Sigmoid colon (tissue), 7 donors: ENCODE results near the gene RAB13. TPM values are rescaled to one million over a fixed set of nuclear protein-coding genes. Genes with fewer than 3 reads are reported as not detected.

Experiments used
- DNase-seq: peaks from one replicate; pipeline ENCODE4 v3.0.0-alpha.2; 2019
- H3K27ac ChIP-seq, 4 donors: fragments of 200-600 bp; sonication (generic); one replicate each; pipeline ENCODE4 v1.5.1; 2016 to 2019; ENCODE audit warnings: mild to moderate bottlenecking in 1 of 4
- H3K27me3 ChIP-seq, 3 donors: fragments of 200-600 bp; sonication (generic); one replicate each; pipeline ENCODE4 v1.5.1; 2019; ENCODE audit warnings: mild to moderate bottlenecking in 1 of 3
- H3K36me3 ChIP-seq, 4 donors: fragments of 200-600 bp; sonication (generic); one replicate each; pipeline ENCODE4 v1.5.1; 2016 to 2019
- H3K4me1 ChIP-seq, 4 donors: fragments of 200-600 bp; sonication (generic); one replicate each; pipeline ENCODE4 v1.5.1; 2017 to 2019
- H3K4me3 ChIP-seq, 4 donors: fragments of 200-600 bp; sonication (generic); one replicate each; pipeline ENCODE4 v1.5.1; 2017 to 2019; ENCODE audit warnings: mild to moderate bottlenecking in 2 of 4, moderate library complexity in 1 of 4
- H3K9me3 ChIP-seq, 4 donors: fragments of 200-600 bp in 3 of 4; sonication (generic) in 3 of 4; one replicate each; pipeline versions ENCODE4 v1.5.1 to v1.6.1; 2013 to 2019
- EP300 ChIP-seq, 4 donors: sonication (generic); formaldehyde crosslinking; IDR thresholded peaks; one replicate each; pipeline ENCODE4 v1.6.1; 2017; ENCODE audit warnings: antibody characterized with exemption in 4 of 4
- POLR2A ChIP-seq, 2 donors: fragments of 450-650 bp; IDR thresholded peaks; one replicate each; pipeline ENCODE4 v1.6.1; 2016; ENCODE audit warnings: antibody characterized with exemption in 2 of 2, mild to moderate bottlenecking in 2 of 2, moderate library complexity in 2 of 2
- POLR2AphosphoS5 ChIP-seq, 4 donors: sonication (generic); formaldehyde crosslinking; IDR thresholded peaks; one replicate each; pipeline ENCODE4 v1.6.1; 2017; ENCODE audit warnings: antibody characterized with exemption in 4 of 4
- WGBS, 2 donors: extraction: QIAGEN DNeasy Blood & Tissue Kit; methylation state at CpG; one replicate each; pipeline ENCODE4 v1.1.7; 2013; 5-methylcytosine and 5-hydroxymethylcytosine counted together
- intact Hi-C: fragments of 100-400 bp; cut with DNase I; formaldehyde crosslinking; loops from one replicate; pipeline ENCODE4 v1.15.1; 2023
- polyA plus RNA-seq, 3 donors: library from polyadenylated mRNA; stranded (reverse); fragments of 200-250 nt; gene quantifications; one replicate each; pipeline ENCODE4 v1.2.3, GENCODE V29; 2013
- total RNA-seq, 4 donors: library from RNA; depleted of rRNA; stranded (reverse); fragments of >200 nt; gene quantifications; one replicate each; pipeline ENCODE4 v1.1.0, GENCODE V29; 2016
- TF ChIP-seq, protein P1 (sequence below), 4 experiments: fragments of 450-650 bp in 3 of 4; fragments of 200-600 bp in 1 of 4; IDR thresholded peaks; one replicate each; pipeline ENCODE4 v1.5.1; 2016 to 2019; ENCODE audit warnings: antibody characterized with exemption in 4 of 4, mild to moderate bottlenecking in 3 of 4, moderate library complexity in 2 of 4
- donor health status: healthy with polysubstance abuse.
- donor health status: Bipolar disorder and iron deficiency.
- donor health status: healthy.

The RAB13 gene
- total and polyA plus RNA-seq, 7 donors, result 34.1 to 275 (median 72.8) TPM

DNA sequence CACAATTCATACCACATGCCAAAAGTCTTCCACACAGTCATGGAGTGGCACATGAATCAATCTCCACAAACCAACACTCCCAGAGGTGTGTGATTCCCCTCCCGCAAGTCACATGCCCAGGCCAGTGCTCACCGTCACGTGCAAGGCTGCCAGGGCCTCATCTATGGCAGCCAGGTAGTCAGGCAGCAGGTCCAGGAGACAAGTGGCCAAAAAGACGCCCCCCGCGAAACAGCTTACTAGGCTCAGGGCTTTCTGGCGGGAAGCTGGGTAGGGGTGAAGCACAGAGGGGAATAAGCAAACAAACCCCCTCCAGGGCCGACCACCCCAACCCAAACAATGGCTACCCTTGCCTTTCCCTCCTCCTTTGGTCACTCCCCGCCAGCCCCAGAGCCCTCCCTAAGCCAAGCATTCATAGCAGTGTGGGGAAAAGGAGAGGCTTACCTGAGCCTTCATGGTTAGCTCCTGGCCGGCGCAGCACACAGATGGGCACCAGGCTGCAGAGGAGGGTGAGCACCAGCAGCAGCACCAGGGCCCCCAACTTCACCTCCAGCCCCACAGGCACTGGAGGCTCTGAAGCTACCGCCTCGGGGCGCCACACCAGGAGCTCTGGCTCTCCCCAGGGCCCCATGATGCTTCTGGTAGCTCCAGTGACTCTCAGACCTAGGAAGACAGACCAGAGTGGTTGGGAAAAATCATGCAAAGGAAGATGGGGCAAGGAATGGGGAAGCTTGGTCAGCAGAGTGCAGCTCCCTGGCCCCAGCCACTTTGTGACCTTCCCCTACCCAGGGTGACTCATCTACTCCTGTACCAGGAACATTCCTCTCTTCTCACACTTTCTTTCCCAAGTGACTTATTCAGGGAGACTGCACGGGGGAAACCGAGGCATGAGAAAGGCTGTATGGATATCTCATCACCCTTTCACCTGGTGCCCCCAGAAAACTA, 23.8 kb downstream of the RAB13 start:
- Histone ChIP-seq H3K27ac (peak overlapping the region; percentile 95 to 98 (median 96)), H3K4me1 (peaks cover 0 to 64% (median 51%) of the 10 kb centered on the region in 4 donors), H3K36me3 (peaks cover 0 to 21% (median 6%) of the 10 kb centered on the region in 4 donors), H3K9me3 (no peaks in the 10 kb centered on the region), H3K4me3 (peak overlapping the region; percentile 62 to 84 (median 80)), H3K27me3 (no peaks in the 10 kb centered on the region)
- WGBS, 2 donors, result 50 to 56% methylated on average over 16 of the region's 16 CpGs
- intact Hi-C loops, result no loop called here
- no peak for TF ChIP-seq POLR2AphosphoS5 (IDR thresholded peaks at IDR 0.05)
- no peak for TF ChIP-seq POLR2A (IDR thresholded peaks at IDR 0.05)
- TF ChIP-seq, protein P1, sequence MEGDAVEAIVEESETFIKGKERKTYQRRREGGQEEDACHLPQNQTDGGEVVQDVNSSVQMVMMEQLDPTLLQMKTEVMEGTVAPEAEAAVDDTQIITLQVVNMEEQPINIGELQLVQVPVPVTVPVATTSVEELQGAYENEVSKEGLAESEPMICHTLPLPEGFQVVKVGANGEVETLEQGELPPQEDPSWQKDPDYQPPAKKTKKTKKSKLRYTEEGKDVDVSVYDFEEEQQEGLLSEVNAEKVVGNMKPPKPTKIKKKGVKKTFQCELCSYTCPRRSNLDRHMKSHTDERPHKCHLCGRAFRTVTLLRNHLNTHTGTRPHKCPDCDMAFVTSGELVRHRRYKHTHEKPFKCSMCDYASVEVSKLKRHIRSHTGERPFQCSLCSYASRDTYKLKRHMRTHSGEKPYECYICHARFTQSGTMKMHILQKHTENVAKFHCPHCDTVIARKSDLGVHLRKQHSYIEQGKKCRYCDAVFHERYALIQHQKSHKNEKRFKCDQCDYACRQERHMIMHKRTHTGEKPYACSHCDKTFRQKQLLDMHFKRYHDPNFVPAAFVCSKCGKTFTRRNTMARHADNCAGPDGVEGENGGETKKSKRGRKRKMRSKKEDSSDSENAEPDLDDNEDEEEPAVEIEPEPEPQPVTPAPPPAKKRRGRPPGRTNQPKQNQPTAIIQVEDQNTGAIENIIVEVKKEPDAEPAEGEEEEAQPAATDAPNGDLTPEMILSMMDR (IDR thresholded peaks at IDR 0.05), result no peak
- no peak for TF ChIP-seq EP300 (IDR thresholded peaks at IDR 0.05)
- DNase-seq, result peak; percentile 77

DNA sequence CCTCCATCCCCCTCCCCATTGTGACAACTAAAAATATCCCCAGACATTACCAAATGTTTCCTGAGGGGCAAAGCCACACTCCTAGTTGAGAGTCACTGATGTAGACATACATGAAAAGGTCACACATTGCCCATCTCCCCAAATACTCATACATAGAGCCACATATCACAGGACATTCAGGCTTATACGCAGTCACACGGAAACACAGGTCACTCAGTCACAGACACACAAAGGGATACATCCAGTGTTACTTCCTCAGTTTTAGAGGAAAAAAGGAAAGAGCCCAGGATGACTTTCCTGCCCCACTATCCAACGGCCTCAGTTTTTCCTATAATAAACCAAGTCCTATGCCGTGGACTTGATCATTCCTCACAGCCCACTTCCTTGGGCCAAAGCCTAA, 24.7 kb downstream of the RAB13 start:
- Histone ChIP-seq H3K27ac (peak overlapping the region; percentile 95 to 98 (median 96)), H3K27me3 (no peaks in the 10 kb centered on the region), H3K36me3 (peaks cover 0 to 21% (median 6%) of the 10 kb centered on the region in 4 donors), H3K4me3 (no peak overlapping the region), H3K4me1 (peaks cover 0 to 68% (median 56%) of the 10 kb centered on the region in 4 donors), H3K9me3 (no peaks in the 10 kb centered on the region)
- no peak for TF ChIP-seq EP300 (IDR thresholded peaks at IDR 0.05)
- no peak for TF ChIP-seq POLR2AphosphoS5 (IDR thresholded peaks at IDR 0.05)
- no peak for TF ChIP-seq POLR2A (IDR thresholded peaks at IDR 0.05)
- TF ChIP-seq, protein P1 (IDR thresholded peaks at IDR 0.05), result no peak
- intact Hi-C loops, result no loop called here
- whole genome bisulfite sequencing, 2 donors, result 84 to 91% methylated on average over 4 of the region's 4 CpGs
- DNase-seq, result no peak

- TF ChIP-seq POLR2AphosphoS5 (IDR thresholded peaks at IDR 0.05), result no peak
- no peak for TF ChIP-seq EP300 (IDR thresholded peaks at IDR 0.05)
- TF ChIP-seq, protein P1 (IDR thresholded peaks at IDR 0.05), result no peak
- no peak for TF ChIP-seq POLR2A (IDR thresholded peaks at IDR 0.05)
- peaks cover 0 to 69% (median 60%) of the 10 kb centered on the region in 4 donors for H3K4me1 ChIP-seq
- peaks cover 0 to 21% (median 6%) of the 10 kb centered on the region in 4 donors for H3K36me3 ChIP-seq
- no peaks in the 10 kb centered on the region for H3K27me3 ChIP-seq
- no peak overlapping the region for H3K4me3 ChIP-seq
- no peak for DNase-seq
- no peaks in the 10 kb centered on the region for H3K9me3 ChIP-seq
- 94 to 97% methylated on average over 11 of the region's 11 CpGs for WGBS, 2 donors
- intact Hi-C loops, result no loop called here
- peak overlapping the region in 3 of 4 donors; percentile 93 to 98 (median 98) for H3K27ac ChIP-seq
These were observed 25.9 kb downstream of the RAB13 start for GRCh38 chr1:153960206-153960605.

DNA sequence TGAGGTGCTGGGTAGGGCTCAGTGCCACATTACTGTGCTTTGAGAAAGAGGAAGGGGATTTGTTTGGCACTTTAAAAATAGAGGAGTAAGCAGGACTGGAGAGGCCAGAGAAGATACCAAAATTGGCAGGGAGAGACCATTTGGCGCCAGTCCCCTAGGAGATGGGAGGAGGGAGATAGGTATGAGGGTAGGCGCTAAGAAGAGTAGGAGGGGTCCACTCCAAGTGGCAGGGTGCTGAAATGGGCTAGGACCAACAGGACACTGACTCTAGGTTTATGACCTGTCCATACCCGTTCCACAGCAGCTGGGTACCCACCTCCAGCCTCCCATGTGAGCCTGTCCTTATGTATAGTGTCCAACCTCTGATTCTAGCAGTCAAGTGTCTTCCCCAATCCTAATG, 26.7 kb downstream of the RAB13 start:
- intact Hi-C loops, result loop anchor here (5.0 kb wide), 1 partner anchor 37 kb away; the partner anchor contains the start of gene GATAD2B
- H3K36me3 ChIP-seq, result peaks cover 0 to 26% (median 7%) of the 10 kb centered on the region in 4 donors

More for the DNA sequence above, 26.7 kb downstream of the RAB13 start:
- DNase-seq, result no peak
- Histone ChIP-seq H3K9me3 (no peaks in the 10 kb centered on the region), H3K27ac (peak overlapping the region; percentile 93 to 98 (median 97)), H3K4me3 (peak overlapping the region in 1 of 4 donors; percentile 77), H3K27me3 (no peaks in the 10 kb centered on the region), H3K4me1 (peaks cover 0 to 64% (median 56%) of the 10 kb centered on the region in 4 donors)
- 67 to 91% methylated on average over 3 of the region's 3 CpGs for WGBS, 2 donors
- TF ChIP-seq EP300 (IDR thresholded peaks at IDR 0.05), result no peak
- TF ChIP-seq, protein P1 (IDR thresholded peaks at IDR 0.05), result no peak
- TF ChIP-seq POLR2A (IDR thresholded peaks at IDR 0.05), result no peak
- TF ChIP-seq POLR2AphosphoS5 (IDR thresholded peaks at IDR 0.05), result no peak
